Non-pigmented ciliary epithelial cell (primary cell): ENCODE results near the gene ACAP3.

Experiments used
- DNase-seq: peaks from one replicate; pipeline ENCODE4 v3.0.0-alpha.2; 2010; ENCODE audit warnings: low read depth

Gene ACAP3

DNA sequence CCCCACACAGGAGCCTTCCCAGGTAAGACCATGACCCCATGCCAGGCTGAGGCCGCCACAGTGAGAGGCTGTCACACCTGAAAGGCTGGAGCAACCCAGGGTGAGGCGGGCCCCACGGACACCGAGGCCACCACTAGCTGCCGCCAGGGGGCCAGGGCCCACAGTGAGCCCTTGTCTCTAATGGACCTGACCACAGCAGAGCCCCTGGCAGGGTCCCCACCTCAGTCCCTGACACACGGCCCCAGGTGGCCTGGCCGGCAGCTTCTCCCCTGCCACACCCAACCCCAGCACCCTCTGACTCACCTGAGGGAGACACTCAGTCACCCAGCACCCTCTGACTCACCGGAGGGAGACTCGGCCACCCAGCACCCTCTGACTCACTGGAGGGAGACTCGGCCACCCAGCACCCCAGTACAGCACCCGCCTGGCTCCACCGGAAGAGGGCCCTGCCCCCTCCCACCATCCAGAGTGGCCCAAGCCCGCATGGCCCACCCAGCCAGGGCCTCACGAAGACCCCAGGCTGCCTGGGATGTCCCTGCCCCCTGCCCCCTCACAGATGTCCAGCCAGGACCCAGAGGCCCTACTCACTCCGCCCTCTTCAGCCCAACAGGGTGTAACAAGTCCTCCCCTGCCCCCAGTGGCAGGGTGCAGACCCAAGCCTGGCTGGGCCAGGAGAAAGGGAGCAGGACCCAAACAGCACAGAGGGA is 37.1 kb upstream of the ACAP3 start:
- no peak for DNase-seq

GRCh38 chr1:1343811-1344421 is 36.2 kb upstream of the ACAP3 start:
- no peak for DNase-seq

- DNase-seq, result no peak
These were observed 34.9 kb upstream of the ACAP3 start for GRCh38 chr1:1342584-1343115.

DNA sequence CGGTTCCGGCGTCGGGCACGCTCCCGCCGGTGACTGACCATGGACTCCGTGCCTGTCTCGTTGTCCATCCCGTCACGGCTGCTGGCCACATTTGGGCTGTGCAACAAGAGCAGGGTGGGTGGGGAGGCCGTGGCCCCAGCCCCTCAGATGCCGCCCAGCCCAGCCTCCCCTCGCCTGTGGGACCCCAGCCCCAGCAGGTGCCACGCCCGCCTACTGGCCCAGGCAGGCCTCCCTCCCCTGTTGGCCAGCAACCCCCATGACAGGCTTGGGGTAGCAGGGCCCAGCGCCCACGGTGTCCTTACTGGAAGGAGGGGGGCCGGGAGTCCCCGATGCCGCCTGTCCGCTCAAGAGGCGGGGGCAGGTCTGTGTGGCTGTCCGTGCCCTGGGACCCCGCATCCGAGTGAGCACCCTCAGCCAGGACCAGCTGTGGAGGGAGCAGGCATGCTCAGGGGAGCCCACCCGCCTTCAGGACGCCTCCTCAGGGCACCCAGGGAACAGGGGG is 34.4 kb upstream of the ACAP3 start:
- no peak for DNase-seq

GRCh38 chr1:1341549-1342021 is 33.9 kb upstream of the ACAP3 start:
- no peak for DNase-seq

DNA sequence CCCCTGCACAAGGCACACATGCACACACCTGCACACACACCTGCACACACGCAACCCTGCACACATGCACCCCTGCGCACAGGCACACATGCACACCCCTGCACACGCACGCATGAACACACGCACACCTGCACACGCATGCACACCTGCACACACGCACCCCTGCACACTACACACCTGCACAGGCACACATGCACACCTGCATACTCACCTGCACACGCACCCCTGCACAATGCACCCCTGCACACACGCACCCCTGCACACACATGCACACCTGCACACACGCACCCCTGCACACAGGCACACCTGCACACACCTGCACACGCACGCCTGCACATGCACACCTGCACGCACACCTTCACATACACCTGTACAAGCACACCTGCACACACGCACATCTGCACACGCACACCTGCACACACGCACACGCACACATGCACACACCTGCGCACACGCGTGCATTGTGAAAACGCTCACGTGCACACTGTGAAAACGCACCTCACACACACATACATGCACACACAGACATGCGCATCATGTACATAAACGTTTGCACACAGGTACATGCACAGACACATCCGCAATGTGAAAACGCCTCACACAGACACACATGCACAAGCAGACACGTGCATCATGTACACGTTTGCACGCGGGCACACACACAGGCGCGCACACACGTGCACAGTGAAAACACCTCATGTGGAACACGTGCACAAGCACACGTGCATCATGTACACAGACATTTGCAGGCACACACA is 33.2 kb upstream of the ACAP3 start:
- DNase-seq, result no peak

DNA sequence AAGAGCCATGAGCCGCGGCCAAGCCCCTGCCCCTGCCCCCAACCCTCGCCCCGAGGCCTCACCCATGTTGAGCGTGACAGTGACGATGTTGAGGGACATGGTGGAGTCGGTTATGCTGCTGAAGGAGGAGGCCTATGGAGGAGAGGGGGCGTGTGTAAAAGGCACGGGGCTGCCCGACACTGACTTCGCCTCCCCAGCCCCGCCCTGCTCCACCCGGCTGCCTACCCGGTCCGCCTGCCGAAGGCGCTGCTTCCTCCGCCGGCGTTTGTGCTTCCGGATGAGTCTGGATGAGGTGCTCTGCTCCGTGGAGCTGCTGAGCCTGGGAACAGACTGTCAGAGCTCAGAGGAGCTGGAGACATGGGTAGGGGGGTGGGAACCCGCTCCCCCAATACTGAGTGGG is 32.5 kb upstream of the ACAP3 start:
- DNase-seq, result no peak

GRCh38 chr1:1338278-1338677 is 30.5 kb upstream of the ACAP3 start:
- no peak for DNase-seq

DNA sequence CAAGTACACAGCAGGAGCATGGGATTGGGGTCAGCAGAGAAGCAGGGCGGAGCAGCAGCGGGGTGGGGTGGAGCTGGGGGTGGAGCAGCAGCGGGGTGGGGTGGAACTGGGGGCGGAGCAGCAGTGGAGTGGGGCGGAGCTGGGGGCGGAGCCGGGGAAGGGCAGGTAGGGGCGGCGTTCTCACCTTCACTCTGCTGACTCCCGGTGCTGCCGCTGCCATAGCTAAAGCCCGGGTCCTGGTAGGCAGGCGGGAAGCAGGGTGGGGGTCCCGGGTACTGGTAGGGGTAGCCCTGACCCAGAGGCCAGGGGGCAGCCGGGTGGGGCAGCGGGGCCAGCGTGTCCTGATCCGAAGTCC is 30.0 kb upstream of the ACAP3 start:
- no peak for DNase-seq

DNA sequence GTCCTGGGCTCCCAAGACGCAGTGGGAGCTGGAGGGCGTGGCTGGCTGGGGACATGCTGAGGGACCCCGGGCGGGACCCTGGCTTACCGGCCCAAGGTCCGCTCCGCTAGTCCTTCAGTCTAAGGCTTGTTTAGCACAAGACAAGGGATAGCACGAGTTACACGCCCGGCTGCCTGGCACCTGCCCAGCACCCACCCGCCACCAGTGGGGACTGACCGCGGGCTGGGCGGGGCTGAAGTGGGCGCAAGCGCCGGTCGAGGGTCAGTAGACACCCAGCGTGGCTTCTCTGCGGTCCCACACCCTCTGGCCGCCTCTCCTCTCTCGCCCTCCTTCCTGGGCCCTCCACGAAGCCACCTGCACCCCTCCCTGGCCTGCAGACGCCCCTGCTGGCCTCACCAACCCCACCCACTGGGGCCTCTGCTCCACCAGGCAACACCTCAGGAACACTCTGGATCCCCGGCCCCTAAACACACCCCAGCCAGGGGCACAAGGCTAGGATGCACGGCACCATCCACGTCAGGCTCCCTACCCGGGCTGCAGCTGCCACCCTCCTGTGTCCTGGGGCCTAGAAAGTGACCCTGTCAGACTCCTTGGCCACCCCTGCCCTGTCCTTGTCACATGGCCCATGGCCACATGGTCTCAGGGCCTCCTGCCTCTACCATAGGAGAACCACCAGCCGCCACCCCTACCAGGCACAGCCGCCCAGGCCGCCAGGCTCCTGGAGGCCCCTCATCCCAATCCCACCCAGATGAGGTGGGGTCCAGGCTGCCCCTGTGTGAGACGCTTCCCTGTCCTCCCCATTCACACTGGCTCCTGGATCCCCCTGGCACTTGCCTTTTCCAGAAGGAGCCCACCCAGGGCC is 29.4 kb upstream of the ACAP3 start:
- DNase-seq, result no peak

- DNase-seq, result no peak
These were observed 28.7 kb upstream of the ACAP3 start for GRCh38 chr1:1336446-1336845.

- DNase-seq, result no peak
These were observed 28.1 kb upstream of the ACAP3 start for GRCh38 chr1:1335792-1336248.

DNA sequence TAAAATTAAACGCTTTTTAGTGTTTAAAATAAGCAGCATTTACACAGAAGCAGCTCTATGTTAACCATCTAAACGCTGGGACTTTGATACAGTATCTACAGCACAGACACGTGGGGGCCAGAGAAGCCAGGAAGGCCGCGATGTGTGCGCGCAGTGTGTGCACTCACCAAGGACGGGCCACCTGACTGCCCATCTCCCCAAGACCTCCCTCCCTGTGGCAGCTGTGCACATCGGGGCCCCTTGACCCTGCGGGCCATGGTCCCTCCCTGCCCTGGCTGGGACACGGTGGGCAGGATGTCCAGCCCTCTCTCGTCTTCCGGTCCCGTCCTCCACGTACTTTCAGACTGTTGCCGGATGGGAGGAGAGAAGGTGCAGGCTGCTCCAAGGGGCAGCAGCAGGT is 27.6 kb upstream of the ACAP3 start:
- DNase-seq, result no peak

DNA sequence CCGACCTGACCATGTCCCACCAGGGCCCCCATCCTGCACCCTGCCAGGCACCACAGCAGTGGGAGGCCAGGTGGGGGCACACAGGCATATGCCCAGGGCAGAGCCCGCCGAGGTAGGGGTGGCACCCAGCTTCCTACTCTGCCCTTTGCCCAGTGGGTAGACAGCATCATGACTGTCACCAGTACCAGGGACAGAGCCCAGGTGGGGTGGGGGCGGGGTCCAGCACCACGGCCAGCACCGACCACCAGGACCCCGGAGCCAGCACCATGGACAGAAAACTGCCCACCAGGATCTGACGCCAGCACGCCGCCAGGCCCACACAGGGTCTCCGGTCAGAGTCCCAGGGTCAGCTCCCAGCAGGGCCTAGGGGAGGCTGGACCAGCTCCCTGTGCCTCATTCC is 27.1 kb upstream of the ACAP3 start:
- DNase-seq, result no peak

- DNase-seq, result no peak
These were observed 26.0 kb upstream of the ACAP3 start for GRCh38 chr1:1333551-1334241.

- DNase-seq, result no peak
These were observed 25.2 kb upstream of the ACAP3 start for GRCh38 chr1:1332774-1333480.

- DNase-seq, result no peak
These were observed 24.5 kb upstream of the ACAP3 start for GRCh38 chr1:1332031-1332755.

DNA sequence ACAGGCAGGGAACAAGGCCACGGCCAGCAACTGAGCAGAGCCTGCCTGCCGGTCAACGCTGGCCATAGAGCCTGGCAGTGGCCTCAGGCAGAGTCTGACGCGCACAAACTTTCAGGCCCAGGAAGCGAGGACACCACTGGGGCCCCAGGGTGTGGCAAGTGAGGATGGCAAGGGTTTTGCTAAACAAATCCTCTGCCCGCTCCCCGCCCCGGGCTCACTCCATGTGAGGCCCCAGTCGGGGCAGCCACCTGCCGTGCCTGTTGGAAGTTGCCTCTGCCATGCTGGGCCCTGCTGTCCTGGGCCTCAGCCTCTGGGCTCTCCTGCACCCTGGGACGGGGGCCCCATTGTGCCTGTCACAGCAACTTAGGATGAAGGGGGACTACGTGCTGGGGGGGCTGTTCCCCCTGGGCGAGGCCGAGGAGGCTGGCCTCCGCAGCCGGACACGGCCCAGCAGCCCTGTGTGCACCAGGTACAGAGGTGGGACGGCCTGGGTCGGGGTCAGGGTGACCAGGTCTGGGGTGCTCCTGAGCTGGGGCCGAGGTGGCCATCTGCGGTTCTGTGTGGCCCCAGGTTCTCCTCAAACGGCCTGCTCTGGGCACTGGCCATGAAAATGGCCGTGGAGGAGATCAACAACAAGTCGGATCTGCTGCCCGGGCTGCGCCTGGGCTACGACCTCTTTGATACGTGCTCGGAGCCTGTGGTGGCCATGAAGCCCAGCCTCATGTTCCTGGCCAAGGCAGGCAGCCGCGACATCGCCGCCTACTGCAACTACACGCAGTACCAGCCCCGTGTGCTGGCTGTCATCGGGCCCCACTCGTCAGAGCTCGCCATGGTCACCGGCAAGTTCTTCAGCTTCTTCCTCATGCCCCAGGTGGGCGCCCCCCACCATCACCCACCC is 23.6 kb upstream of the ACAP3 start, which contains the start of gene TAS1R3:
Gene TAS1R3, plus strand, starts transcription at position 213 of the 898 bp plus-strand sequence. Its CDS starts 66 bp downstream, at position 279.
- DNase-seq, result no peak
